ENCODE results near the gene ADRA1B. TPM values are rescaled to one million over a fixed set of nuclear protein-coding genes. Genes with fewer than 3 reads are reported as not detected.

Gene ADRA1B
- total RNA-seq, 2 experiments from 2014 or later: not detected

DNA sequence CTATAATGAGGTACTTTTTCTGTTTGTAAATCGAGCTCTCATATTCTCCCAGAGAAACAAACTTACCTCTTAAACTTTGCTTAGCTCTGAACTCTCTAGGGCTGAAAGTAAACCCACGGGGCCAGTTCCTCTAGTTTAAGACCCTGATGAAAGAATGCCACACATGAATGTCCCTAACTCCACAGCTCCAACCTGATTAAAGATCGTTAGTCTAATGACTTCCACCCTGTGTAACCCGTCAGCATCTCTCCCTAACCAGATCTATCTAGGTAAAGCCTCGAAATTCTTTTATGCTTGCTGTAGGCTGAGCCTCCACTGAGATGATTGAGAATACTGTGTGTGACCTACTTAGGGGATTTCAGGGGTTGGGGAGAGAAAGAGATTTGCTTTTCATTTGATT, 27.0 kb downstream of the ADRA1B start:
- POLR2A ChIA-PET: no interaction called here
- ATAC-seq: no peak
- no peak overlapping the region for H3K4me3 Mint-ChIP-seq
- H3K36me3 Mint-ChIP-seq (ENCODE audit: low read depth): no peaks in the 10 kb centered on the region
- DNase-seq: no peak
- peaks cover 3% of the 10 kb centered on the region for H3K4me1 Mint-ChIP-seq (ENCODE audit: low read depth)
- peaks cover 23% of the 10 kb centered on the region for H3K27me3 Mint-ChIP-seq (ENCODE audit: low read depth)
- CTCF ChIA-PET: no interaction called here
- no peak overlapping the region for H3K27ac Mint-ChIP-seq
- H3K9me3 Mint-ChIP-seq (ENCODE audit: insufficient read depth): no peaks in the 10 kb centered on the region

DNA sequence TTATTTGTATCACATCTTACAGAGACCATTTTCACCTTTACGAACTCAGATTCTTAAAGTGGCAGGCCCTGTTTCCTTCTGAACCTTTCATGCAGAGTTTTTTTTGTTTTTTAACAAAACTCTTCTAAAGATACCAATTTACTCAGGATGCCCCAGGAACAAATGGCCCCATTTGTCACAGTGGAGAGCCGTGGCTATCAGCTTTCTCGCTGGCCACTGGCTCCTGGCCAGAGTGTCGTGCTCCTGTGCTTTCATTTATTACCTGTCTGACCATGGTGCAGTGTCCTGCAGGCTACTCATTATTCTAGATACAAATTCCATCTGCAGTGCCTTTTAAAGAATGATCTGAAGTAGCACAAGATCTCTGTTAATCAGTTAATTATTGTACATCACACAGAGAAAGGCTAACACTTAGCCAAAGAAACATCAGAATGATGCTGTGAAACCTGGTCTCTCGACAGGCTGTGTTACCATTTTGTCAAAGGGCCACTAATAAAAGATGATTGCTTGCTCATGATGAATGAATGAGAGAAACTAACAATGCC, 27.8 kb downstream of the ADRA1B start:
- no peak for ATAC-seq

DNA sequence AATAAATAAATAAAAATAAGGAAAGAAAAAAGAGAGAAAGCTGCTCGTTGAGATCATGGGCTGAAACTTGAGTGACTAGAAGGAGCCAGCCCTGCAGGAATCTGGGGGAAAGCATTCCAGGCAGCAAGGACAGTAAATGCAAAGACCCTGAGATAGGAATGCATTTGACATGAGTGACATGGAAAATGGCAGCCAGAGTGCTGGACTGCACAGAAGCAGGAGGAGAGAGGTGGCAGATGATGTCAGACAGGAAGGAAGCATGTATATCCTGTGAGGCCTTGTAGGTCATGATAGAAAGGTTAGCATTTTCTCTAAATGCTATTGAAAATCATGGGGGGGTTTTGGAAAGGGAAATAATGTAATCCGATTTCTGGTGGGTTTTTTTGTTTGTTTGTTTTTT, 29.1 kb downstream of the ADRA1B start:
- ATAC-seq (no peak), DNase-seq (no peak)
- CTCF ChIA-PET: no interaction called here
- Mint-ChIP-seq H3K27me3 (ENCODE audit: low read depth) (peaks cover 19% of the 10 kb centered on the region), H3K27ac (no peak overlapping the region), H3K36me3 (ENCODE audit: low read depth) (no peaks in the 10 kb centered on the region), H3K4me1 (ENCODE audit: low read depth) (peaks cover 3% of the 10 kb centered on the region), H3K4me3 (no peak overlapping the region), H3K9me3 (ENCODE audit: insufficient read depth) (no peaks in the 10 kb centered on the region)
- POLR2A ChIA-PET: no interaction called here

More for the DNA sequence above, 27.8 kb downstream of the ADRA1B start:
- DNase-seq: no peak
- CTCF ChIA-PET: no interaction called here
- POLR2A ChIA-PET: interaction anchor here (0.6 kb wide), 1 partner anchor 258 kb away, joined by 3 read pairs; no protein-coding TSS in a partner anchor
- Mint-ChIP-seq H3K4me1 (ENCODE audit: low read depth) (peaks cover 3% of the 10 kb centered on the region), H3K36me3 (ENCODE audit: low read depth) (no peaks in the 10 kb centered on the region), H3K9me3 (ENCODE audit: insufficient read depth) (no peaks in the 10 kb centered on the region), H3K4me3 (no peak overlapping the region), H3K27me3 (ENCODE audit: low read depth) (peaks cover 25% of the 10 kb centered on the region), H3K27ac (no peak overlapping the region)

DNA sequence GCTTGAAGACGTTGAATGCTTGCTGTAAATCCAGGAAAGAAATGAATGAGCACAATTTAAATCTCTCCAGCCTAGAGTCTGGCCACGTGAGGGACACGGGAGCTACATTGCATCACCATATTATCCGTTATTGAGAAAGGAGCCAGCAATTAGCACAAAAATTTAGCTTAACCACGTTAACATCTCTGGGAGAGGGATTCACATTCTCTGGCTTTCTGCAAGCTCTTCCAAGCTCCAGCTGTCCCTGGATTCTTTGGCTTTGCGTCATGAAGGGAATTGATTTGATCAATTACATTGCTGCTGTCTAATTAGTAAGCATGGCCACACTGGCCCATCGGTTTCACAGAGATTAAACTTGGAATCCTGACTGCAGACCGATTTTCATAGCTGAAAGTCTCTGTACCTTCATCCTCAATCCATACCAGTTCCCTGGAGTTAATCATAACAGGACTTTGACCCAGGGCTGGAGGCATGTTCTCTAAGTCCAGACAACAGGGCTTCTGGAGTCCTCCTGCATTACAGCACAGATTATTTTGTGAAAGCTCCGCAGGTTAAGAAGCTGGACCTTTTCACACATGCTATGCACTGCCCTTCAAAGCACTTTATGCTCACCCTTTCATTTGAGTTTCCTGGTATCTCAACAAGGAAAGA, 31.6 kb downstream of the ADRA1B start:
- Mint-ChIP-seq H3K27me3 (ENCODE audit: low read depth) (peaks cover 19% of the 10 kb centered on the region), H3K36me3 (ENCODE audit: low read depth) (no peaks in the 10 kb centered on the region), H3K9me3 (ENCODE audit: insufficient read depth) (no peaks in the 10 kb centered on the region), H3K4me1 (ENCODE audit: low read depth) (peaks cover 3% of the 10 kb centered on the region), H3K4me3 (no peak overlapping the region), H3K27ac (no peak overlapping the region)
- ChIA-PET POLR2A (no interaction called here), CTCF (interaction anchor here (1.0 kb wide), 1 partner anchor 10 kb away, joined by 5 read pairs; no protein-coding TSS in a partner anchor)
- DNase-seq (no peak), ATAC-seq (no peak)

DNA sequence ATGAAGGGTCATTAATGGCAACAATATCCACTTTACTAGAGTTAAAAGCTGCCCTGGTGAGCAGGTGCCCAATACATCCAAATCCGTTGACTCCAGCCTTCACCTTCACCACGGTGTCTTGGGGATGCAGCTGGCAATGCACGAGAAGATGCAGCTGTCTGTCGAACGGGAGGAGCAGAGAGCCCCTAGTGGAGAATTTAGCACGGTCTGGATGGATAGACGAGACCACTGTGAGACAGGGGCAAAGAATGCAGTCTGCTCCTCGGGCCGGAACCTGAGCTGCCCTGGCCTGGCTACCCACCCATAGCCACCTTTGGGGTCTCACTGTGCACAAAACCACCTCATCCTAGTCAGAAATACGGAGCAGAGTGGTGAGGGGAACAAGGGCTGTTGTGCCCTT, 35.1 kb downstream of the ADRA1B start:
- ATAC-seq: no peak
- ChIA-PET POLR2A (no interaction called here), CTCF (no interaction called here)
- Mint-ChIP-seq H3K9me3 (ENCODE audit: insufficient read depth) (no peaks in the 10 kb centered on the region), H3K36me3 (ENCODE audit: low read depth) (no peaks in the 10 kb centered on the region), H3K27me3 (ENCODE audit: low read depth) (peaks cover 16% of the 10 kb centered on the region), H3K27ac (no peak overlapping the region), H3K4me1 (ENCODE audit: low read depth) (no peaks in the 10 kb centered on the region), H3K4me3 (no peak overlapping the region)
- no peak for DNase-seq

DNA sequence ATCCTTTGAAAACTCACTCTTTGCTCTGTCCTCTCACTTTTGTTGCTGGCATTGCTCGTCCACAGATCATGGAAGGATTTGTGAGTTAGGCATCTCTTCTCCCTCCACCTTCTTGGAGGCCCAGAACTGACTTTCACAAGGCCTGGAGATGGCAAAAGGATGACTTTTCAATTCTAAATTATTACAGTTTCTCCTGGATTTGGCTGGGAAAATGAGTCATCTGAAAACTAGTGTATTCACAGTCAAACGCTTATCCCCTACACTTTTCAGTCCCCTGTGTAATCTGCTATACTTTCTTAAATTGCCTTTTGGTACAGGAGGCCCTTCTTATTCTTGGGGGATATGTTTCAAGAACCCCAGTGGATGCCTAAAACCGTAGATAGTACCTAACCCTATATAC, 35.6 kb downstream of the ADRA1B start:
- DNase-seq (no peak), ATAC-seq (no peak)
- H3K4me3 Mint-ChIP-seq: no peak overlapping the region
- H3K27me3 Mint-ChIP-seq (ENCODE audit: low read depth): peaks cover 14% of the 10 kb centered on the region
- no peak overlapping the region for H3K27ac Mint-ChIP-seq
- ChIA-PET POLR2A (no interaction called here), CTCF (no interaction called here)
- no peaks in the 10 kb centered on the region for H3K36me3 Mint-ChIP-seq (ENCODE audit: low read depth)
- no peaks in the 10 kb centered on the region for H3K4me1 Mint-ChIP-seq (ENCODE audit: low read depth)
- H3K9me3 Mint-ChIP-seq (ENCODE audit: insufficient read depth): no peaks in the 10 kb centered on the region

DNA sequence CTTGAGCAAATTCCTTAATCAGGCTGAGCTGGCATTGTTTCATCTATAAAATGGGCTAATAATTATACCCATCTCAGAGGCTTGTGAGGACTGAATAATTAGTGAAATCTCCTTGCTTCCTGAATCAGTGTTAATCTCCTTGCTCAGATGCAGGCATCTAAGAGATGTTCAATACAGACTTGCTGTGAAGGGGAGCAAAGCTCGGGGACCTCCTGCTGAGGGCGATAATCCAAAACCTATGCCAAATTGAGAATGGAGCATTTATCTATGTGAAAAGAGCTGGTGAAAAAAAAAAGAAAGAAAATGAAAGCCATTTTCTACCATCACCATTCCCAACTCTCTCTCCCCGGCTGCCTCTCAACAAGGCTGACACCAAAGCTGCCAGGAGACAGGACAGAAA, 37.3 kb downstream of the ADRA1B start:
- Mint-ChIP-seq H3K9me3 (ENCODE audit: insufficient read depth) (no peaks in the 10 kb centered on the region), H3K27ac (no peak overlapping the region), H3K27me3 (ENCODE audit: low read depth) (peaks cover 10% of the 10 kb centered on the region), H3K4me3 (no peak overlapping the region), H3K4me1 (ENCODE audit: low read depth) (no peaks in the 10 kb centered on the region), H3K36me3 (ENCODE audit: low read depth) (no peaks in the 10 kb centered on the region)
- DNase-seq (no peak), ATAC-seq (no peak)
- CTCF ChIA-PET: no interaction called here
- POLR2A ChIA-PET: no interaction called here

DNA sequence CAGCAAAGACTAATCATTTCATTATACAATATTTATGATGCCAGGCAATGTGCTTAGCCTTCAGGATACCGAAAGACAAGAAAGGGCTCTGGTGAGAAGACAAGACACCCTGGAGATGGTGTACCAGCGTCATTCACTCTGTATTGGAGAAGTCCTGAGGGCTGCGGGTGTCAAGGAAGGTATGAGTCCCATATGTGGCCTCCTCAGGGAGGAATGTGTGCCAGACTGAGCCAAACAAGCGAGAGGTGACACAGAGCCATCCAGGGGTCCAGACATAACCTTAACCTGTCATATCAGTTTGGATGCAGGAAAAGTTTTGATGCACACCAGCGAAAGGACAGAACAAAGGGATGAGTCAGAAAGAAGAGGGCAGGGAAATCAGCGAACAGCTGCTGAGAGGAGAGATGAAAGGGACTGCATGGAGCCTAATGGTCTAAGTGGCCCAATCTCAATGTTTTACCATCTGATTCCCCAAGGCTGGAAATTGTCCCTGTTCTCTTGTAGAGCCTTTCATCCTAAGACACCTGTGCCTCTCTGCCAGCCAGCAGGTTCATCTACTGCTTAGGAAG, 38.9 kb downstream of the ADRA1B start:
- DNase-seq (no peak), ATAC-seq (no peak)
- Mint-ChIP-seq H3K27ac (no peak overlapping the region), H3K4me1 (ENCODE audit: low read depth) (no peaks in the 10 kb centered on the region), H3K27me3 (ENCODE audit: low read depth) (peaks cover 5% of the 10 kb centered on the region), H3K9me3 (ENCODE audit: insufficient read depth) (no peaks in the 10 kb centered on the region), H3K36me3 (ENCODE audit: low read depth) (no peaks in the 10 kb centered on the region), H3K4me3 (no peak overlapping the region)
- ChIA-PET POLR2A (no interaction called here), CTCF (no interaction called here)

DNA sequence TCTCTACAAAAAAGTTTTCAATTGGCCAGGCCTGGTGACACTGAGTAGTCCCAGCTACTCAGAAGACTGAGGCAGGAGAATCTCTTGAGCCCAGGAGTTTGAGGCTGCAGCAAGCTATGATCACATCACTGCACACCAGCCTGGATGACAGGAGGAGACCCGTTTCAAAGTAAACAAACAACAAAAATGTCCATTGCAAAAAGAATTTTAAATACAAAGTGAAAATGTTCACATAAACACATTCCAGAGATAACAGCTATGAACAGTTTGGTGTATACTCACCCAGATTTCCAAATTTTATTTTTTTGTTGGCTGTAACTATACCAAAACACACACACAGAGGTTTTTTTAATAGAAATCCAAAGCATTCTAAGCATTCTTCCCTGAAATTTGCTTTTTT, 39.8 kb downstream of the ADRA1B start:
- Mint-ChIP-seq H3K4me3 (no peak overlapping the region), H3K36me3 (ENCODE audit: low read depth) (no peaks in the 10 kb centered on the region), H3K27ac (no peak overlapping the region), H3K27me3 (ENCODE audit: low read depth) (peaks cover 9% of the 10 kb centered on the region), H3K9me3 (ENCODE audit: insufficient read depth) (no peaks in the 10 kb centered on the region), H3K4me1 (ENCODE audit: low read depth) (no peaks in the 10 kb centered on the region)
- ChIA-PET CTCF (no interaction called here), POLR2A (no interaction called here)
- DNase-seq (no peak), ATAC-seq (no peak)

DNA sequence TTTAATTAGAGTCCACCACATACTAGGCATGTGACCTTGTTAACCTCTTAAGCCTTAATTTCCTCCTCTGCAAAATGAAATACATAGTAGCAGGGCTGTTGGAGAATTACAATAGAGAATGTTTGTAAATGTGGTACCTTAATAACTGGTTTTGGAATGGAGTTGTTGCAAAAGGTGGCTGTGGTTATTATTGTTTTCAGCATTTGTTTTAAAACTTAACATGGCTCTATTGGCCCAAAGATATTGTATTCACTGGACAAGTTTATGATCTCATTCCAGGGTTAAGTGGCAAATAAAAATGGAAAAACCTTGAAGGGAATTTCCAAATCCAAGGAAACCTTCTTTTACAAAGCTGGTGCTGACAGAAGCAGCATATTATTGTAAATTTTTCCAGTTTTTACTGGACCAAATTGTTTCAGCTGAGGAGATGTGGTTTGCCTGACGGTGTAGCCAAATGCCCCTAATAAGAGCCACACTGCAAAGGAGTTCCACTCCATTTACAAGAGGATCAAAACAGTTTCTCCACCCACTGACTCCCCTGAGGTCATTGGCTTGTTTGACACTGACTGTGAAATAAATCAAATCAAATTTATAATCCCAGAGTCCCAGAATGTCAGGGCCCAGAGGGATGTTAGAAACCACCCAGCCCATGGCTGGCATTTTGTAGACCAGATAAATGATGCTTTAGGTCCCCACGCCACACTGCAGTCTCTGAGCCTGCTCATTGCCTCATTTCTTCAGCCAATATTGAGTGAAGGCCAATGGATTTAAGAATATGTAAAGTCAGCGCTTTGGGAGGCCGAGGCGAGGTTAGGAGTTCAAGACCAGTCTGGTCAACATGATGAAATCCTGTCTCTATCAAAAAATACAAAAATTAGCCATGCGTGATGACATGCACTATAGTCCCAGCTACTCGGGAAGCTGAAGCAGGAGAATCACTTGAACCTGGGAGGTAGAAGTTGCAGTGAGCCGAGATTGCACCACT, 45.2 kb downstream of the ADRA1B start:
- Mint-ChIP-seq H3K4me3 (no peak overlapping the region), H3K36me3 (ENCODE audit: low read depth) (no peaks in the 10 kb centered on the region), H3K9me3 (ENCODE audit: insufficient read depth) (no peaks in the 10 kb centered on the region), H3K4me1 (ENCODE audit: low read depth) (no peaks in the 10 kb centered on the region), H3K27me3 (ENCODE audit: low read depth) (peaks cover 14% of the 10 kb centered on the region), H3K27ac (no peak overlapping the region)
- ChIA-PET POLR2A (no interaction called here), CTCF (no interaction called here)
- ATAC-seq (no peak), DNase-seq (no peak)

DNA sequence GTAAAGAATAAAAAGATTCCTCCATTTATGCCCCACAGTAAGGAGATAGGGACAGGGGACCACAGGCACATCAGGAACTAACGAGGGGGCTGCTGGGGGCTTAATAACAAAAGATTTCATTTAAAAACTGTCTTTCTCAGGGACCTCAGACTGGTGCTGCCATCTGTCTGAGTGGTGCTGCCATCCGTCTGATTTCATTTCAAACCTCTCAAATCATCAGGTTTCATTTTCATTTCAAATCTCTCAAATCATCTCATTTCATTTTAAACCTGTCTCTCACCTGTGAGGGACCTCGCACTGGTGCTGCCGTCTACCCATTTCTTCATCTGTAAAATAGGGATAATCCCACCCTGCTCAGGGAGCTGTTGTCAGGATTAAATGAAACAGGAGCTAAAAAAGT, 45.9 kb downstream of the ADRA1B start:
- ATAC-seq (no peak), DNase-seq (no peak)
- ChIA-PET CTCF (interaction anchor here (1.3 kb wide), 1 partner anchor 25 kb away, joined by 8 read pairs; no protein-coding TSS in a partner anchor), POLR2A (interaction anchor here (0.6 kb wide), 1 partner anchor 676 kb away, joined by 3 read pairs; no protein-coding TSS in a partner anchor)
- Mint-ChIP-seq H3K27ac (no peak overlapping the region), H3K27me3 (ENCODE audit: low read depth) (peaks cover 20% of the 10 kb centered on the region), H3K9me3 (ENCODE audit: insufficient read depth) (no peaks in the 10 kb centered on the region), H3K36me3 (ENCODE audit: low read depth) (no peaks in the 10 kb centered on the region), H3K4me1 (ENCODE audit: low read depth) (no peaks in the 10 kb centered on the region), H3K4me3 (no peak overlapping the region)

DNA sequence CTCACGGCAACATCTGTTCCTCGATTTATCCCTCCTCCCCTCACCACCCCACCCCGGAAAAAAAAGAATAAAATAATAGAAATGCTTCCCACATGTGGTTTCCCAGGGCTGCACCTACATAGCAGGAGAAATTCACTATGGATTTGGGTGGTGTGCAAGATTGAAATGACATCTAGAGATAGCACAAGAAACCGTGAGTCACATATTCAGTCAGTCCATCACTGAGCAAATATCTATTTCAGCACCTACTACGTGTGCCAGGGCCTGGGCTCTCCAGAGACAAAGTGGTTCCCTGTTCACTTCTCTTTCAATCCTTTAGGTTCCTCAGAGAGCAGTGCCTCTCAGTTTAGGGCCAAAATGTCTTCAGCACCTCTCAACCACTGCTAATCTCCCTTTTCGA, 47.7 kb downstream of the ADRA1B start:
- CTCF ChIA-PET: interaction anchor here (0.9 kb wide), 1 partner anchor 30 kb away, joined by 3 read pairs; no protein-coding TSS in a partner anchor
- H3K4me1 Mint-ChIP-seq (ENCODE audit: low read depth): no peaks in the 10 kb centered on the region

More for the DNA sequence above, 47.7 kb downstream of the ADRA1B start:
- POLR2A ChIA-PET: no interaction called here
- no peak overlapping the region for H3K4me3 Mint-ChIP-seq
- no peaks in the 10 kb centered on the region for H3K9me3 Mint-ChIP-seq (ENCODE audit: insufficient read depth)
- H3K27me3 Mint-ChIP-seq (ENCODE audit: low read depth): peaks cover 32% of the 10 kb centered on the region
- DNase-seq: no peak
- no peak overlapping the region for H3K27ac Mint-ChIP-seq
- H3K36me3 Mint-ChIP-seq (ENCODE audit: low read depth): no peaks in the 10 kb centered on the region
- no peak for ATAC-seq
